Measurements from ENCODE around the gene SLC44A4. TPM values are rescaled to one million over a fixed set of nuclear protein-coding genes. Genes with fewer than 3 reads are reported as not detected.
A peak's percentile ranks its signal among the peaks of the same experiment; 100 is the strongest.

SLC44A4 gene
- total and polyA plus RNA-seq, 4 experiments from 2014 or later = 0.11 TPM; not detected in 3

- H3K4me1 ChIP-seq (ENCODE audit: insufficient read depth, low read length) = no peaks in the 10 kb centered on the region
- H3K27ac ChIP-seq (ENCODE audit: low read depth, low read length) = no peak overlapping the region
- peaks cover 40 to 59% of the 10 kb centered on the region in 2 donors for H3K36me3 Mint-ChIP-seq
- H3K9me3 ChIP-seq (ENCODE audit: control insufficient read depth in 1 of 2, low read length in 2 of 2) = no peaks in the 10 kb centered on the region
- peak overlapping the region in 2 of 7 donors; percentile 17 to 60 for H3K27ac Mint-ChIP-seq
- no peaks in the 10 kb centered on the region for H3K27me3 ChIP-seq (ENCODE audit: insufficient read depth, low read length)
- no peak overlapping the region for H3K4me3 Mint-ChIP-seq
- H3K9me3 Mint-ChIP-seq = peaks cover 0 to 2% (median 0%) of the 10 kb centered on the region in 8 donors
- intact Hi-C loops (cut with micrococcal nuclease) = no loop called here
- no peaks in the 10 kb centered on the region for H3K27me3 Mint-ChIP-seq
- H3K36me3 ChIP-seq (ENCODE audit: insufficient read depth, low read length) = peaks cover 51% of the 10 kb centered on the region
- peaks cover 0 to 4% (median 0%) of the 10 kb centered on the region in 4 donors for H3K4me1 Mint-ChIP-seq
- no peak for DNase-seq
- POLR2A ChIA-PET (ENCODE audit: partially characterized antibody) = no interaction called here
- CTCF ChIA-PET (ENCODE audit: partially characterized antibody) = no interaction called here
- H3K4me3 ChIP-seq (ENCODE audit: low read length in 2 of 2) = no peak overlapping the region
These were observed 2.5 kb upstream of the SLC44A4 start for GRCh38 chr6:31881136-31881859.

DNA sequence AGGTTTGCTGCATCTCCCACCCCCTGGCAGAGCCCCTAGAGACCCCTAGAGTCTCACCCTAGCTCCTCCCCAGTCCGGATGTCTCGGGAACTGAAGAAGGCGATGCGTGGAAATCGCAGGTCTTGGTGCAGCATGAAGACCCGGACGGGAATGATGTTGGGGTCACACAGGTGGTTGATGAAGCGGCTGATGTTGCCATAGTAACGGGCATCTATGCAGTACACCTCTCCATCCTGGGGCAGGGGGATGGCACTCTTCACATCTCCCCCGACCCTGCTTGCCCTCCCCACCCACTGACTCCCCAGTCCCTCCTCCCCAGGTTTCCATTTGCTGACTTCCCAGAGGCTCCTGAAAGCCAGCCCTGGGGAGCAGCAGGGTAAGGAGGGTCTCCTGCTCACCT is 1.8 kb upstream of the SLC44A4 start:
- no peak overlapping the region for H3K27ac Mint-ChIP-seq
- Histone ChIP-seq H3K4me1 (ENCODE audit: insufficient read depth, low read length) (no peaks in the 10 kb centered on the region), H3K4me3 (ENCODE audit: low read length in 2 of 2) (no peak overlapping the region), H3K27me3 (ENCODE audit: insufficient read depth, low read length) (no peaks in the 10 kb centered on the region), H3K36me3 (ENCODE audit: insufficient read depth, low read length) (peaks cover 51% of the 10 kb centered on the region), H3K27ac (ENCODE audit: low read depth, low read length) (no peak overlapping the region), H3K9me3 (ENCODE audit: control insufficient read depth in 1 of 2, low read length in 2 of 2) (no peaks in the 10 kb centered on the region)
- ChIA-PET CTCF (ENCODE audit: partially characterized antibody) (interaction anchor here (0.6 kb wide), 1 partner anchor 10 kb away, joined by 3 read pairs; no protein-coding TSS in a partner anchor), POLR2A (ENCODE audit: partially characterized antibody) (interaction anchor here (1.0 kb wide), 1 partner anchor 18 kb away, joined by 3 read pairs; the partner anchor contains the start of gene NEU1)
- no peak for DNase-seq
- peaks cover 34 to 52% of the 10 kb centered on the region in 2 donors for H3K36me3 Mint-ChIP-seq
- H3K27me3 Mint-ChIP-seq = no peaks in the 10 kb centered on the region
- H3K4me3 Mint-ChIP-seq = no peak overlapping the region
- peaks cover 0 to 4% (median under 1%) of the 10 kb centered on the region in 4 donors for H3K4me1 Mint-ChIP-seq
- intact Hi-C loops (cut with micrococcal nuclease) = no loop called here
- H3K9me3 Mint-ChIP-seq = peaks cover 0 to 2% (median 0%) of the 10 kb centered on the region in 8 donors

- DNase-seq = no peak
- peaks cover 28 to 47% of the 10 kb centered on the region in 2 donors for H3K36me3 Mint-ChIP-seq
These were observed 1.1 kb upstream of the SLC44A4 start for GRCh38 chr6:31879901-31880300.

DNA sequence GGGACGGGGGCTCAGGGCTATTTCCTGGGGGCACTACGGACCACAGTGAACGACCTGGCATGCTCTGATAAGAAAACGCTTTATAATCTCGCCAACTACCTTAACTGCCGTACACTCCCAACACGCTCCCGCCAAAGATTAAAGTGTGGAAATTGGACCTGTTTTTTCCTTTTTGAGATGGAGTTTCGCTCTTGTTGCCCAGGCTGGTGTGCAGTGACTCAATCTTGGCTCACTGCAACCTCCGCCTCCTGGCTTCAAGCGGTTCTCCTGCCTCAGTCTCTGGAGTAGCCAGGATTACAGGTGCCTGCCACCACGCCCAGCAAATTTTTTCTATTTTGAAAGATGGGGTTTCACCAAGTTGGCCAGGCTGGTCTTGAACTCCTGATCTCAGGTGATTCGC is 346 bp upstream of the SLC44A4 start:
- peaks cover 0 to 6% (median 2%) of the 10 kb centered on the region in 4 donors for H3K4me1 Mint-ChIP-seq

More at GRCh38 chr6:31879901-31880300, 1.1 kb upstream of the SLC44A4 start:
- H3K9me3 Mint-ChIP-seq = peaks cover 0 to 2% (median 0%) of the 10 kb centered on the region in 8 donors
- H3K27ac Mint-ChIP-seq = no peak overlapping the region
- Histone ChIP-seq H3K9me3 (ENCODE audit: control insufficient read depth in 1 of 2, low read length in 2 of 2) (no peaks in the 10 kb centered on the region), H3K27ac (ENCODE audit: low read depth, low read length) (no peak overlapping the region), H3K4me1 (ENCODE audit: insufficient read depth, low read length) (no peaks in the 10 kb centered on the region), H3K36me3 (ENCODE audit: insufficient read depth, low read length) (peaks cover 50% of the 10 kb centered on the region), H3K27me3 (ENCODE audit: insufficient read depth, low read length) (no peaks in the 10 kb centered on the region), H3K4me3 (ENCODE audit: low read length in 2 of 2) (no peak overlapping the region)
- intact Hi-C loops (cut with micrococcal nuclease) = no loop called here
- H3K27me3 Mint-ChIP-seq = no peaks in the 10 kb centered on the region
- no peak overlapping the region for H3K4me3 Mint-ChIP-seq
- H3K4me1 Mint-ChIP-seq = peaks cover 0 to 6% (median under 1%) of the 10 kb centered on the region in 4 donors
- POLR2A ChIA-PET (ENCODE audit: partially characterized antibody) = interaction anchor here (1.0 kb wide), 1 partner anchor 17 kb away, joined by 3 read pairs; the partner anchor contains the start of gene NEU1
- CTCF ChIA-PET (ENCODE audit: partially characterized antibody) = interaction anchor here (0.6 kb wide), 1 partner anchor 11 kb away, joined by 3 read pairs; no protein-coding TSS in a partner anchor

GRCh38 chr6:31878222-31878621 is 575 bp downstream of the SLC44A4 start:
- H3K4me3 Mint-ChIP-seq = no peak overlapping the region
- peaks cover 0 to 2% (median 0%) of the 10 kb centered on the region in 8 donors for H3K9me3 Mint-ChIP-seq
- H3K27me3 ChIP-seq (ENCODE audit: insufficient read depth, low read length) = no peaks in the 10 kb centered on the region

More for the DNA sequence above, 346 bp upstream of the SLC44A4 start:
- DNase-seq = no peak
- POLR2A ChIA-PET (ENCODE audit: partially characterized antibody) = no interaction called here
- H3K4me3 ChIP-seq (ENCODE audit: low read length in 2 of 2) = no peak overlapping the region
- H3K36me3 ChIP-seq (ENCODE audit: insufficient read depth, low read length) = peaks cover 44% of the 10 kb centered on the region
- no peak overlapping the region for H3K27ac Mint-ChIP-seq
- intact Hi-C loops (cut with micrococcal nuclease) = no loop called here
- H3K9me3 Mint-ChIP-seq = peaks cover 0 to 2% (median 0%) of the 10 kb centered on the region in 8 donors
- H3K27ac ChIP-seq (ENCODE audit: low read depth, low read length) = no peak overlapping the region
- no peak overlapping the region for H3K4me3 Mint-ChIP-seq
- CTCF ChIA-PET (ENCODE audit: partially characterized antibody) = no interaction called here
- no peaks in the 10 kb centered on the region for H3K9me3 ChIP-seq (ENCODE audit: control insufficient read depth in 1 of 2, low read length in 2 of 2)
- no peaks in the 10 kb centered on the region for H3K27me3 Mint-ChIP-seq
- peaks cover 28 to 43% of the 10 kb centered on the region in 2 donors for H3K36me3 Mint-ChIP-seq
- H3K4me1 ChIP-seq (ENCODE audit: insufficient read depth, low read length) = no peaks in the 10 kb centered on the region
- H3K27me3 ChIP-seq (ENCODE audit: insufficient read depth, low read length) = no peaks in the 10 kb centered on the region

GRCh38 chr6:31877651-31878161 is 1.1 kb downstream of the SLC44A4 start:
- CTCF ChIA-PET (ENCODE audit: partially characterized antibody) = interaction anchor here (0.7 kb wide), 1 partner anchor 10 kb away, joined by 3 read pairs; no protein-coding TSS in a partner anchor
- intact Hi-C loops (cut with micrococcal nuclease) = no loop called here

More at GRCh38 chr6:31878222-31878621, 575 bp downstream of the SLC44A4 start:
- Mint-ChIP-seq H3K27me3 (no peaks in the 10 kb centered on the region), H3K36me3 (peaks cover 28 to 35% of the 10 kb centered on the region in 2 donors), H3K27ac (peak overlapping the region in 1 of 7 donors; percentile 66), H3K4me1 (peaks cover 0 to 6% (median 2%) of the 10 kb centered on the region in 4 donors)
- intact Hi-C loops (cut with micrococcal nuclease) = no loop called here
- ChIA-PET POLR2A (ENCODE audit: partially characterized antibody) (no interaction called here), CTCF (ENCODE audit: partially characterized antibody) (interaction anchor here (0.7 kb wide), 1 partner anchor 9 kb away, joined by 3 read pairs; no protein-coding TSS in a partner anchor)
- H3K4me1 ChIP-seq (ENCODE audit: insufficient read depth, low read length) = no peaks in the 10 kb centered on the region
- no peak overlapping the region for H3K27ac ChIP-seq (ENCODE audit: low read depth, low read length)
- no peak overlapping the region for H3K4me3 ChIP-seq (ENCODE audit: low read length in 2 of 2)
- H3K36me3 ChIP-seq (ENCODE audit: insufficient read depth, low read length) = peaks cover 35% of the 10 kb centered on the region
- H3K9me3 ChIP-seq (ENCODE audit: control insufficient read depth in 1 of 2, low read length in 2 of 2) = no peaks in the 10 kb centered on the region
- no peak for DNase-seq

GRCh38 chr6:31877125-31877650 is 1.6 kb downstream of the SLC44A4 start:
- Histone ChIP-seq H3K36me3 (ENCODE audit: insufficient read depth, low read length) (peaks cover 25% of the 10 kb centered on the region), H3K4me3 (ENCODE audit: low read length in 2 of 2) (no peak overlapping the region), H3K27me3 (ENCODE audit: insufficient read depth, low read length) (no peaks in the 10 kb centered on the region), H3K4me1 (ENCODE audit: insufficient read depth, low read length) (no peaks in the 10 kb centered on the region), H3K27ac (ENCODE audit: low read depth, low read length) (no peak overlapping the region), H3K9me3 (ENCODE audit: control insufficient read depth in 1 of 2, low read length in 2 of 2) (no peaks in the 10 kb centered on the region)
- peak overlapping the region in 1 of 7 donors; percentile 36 for H3K27ac Mint-ChIP-seq
- no peaks in the 10 kb centered on the region for H3K27me3 Mint-ChIP-seq
- ChIA-PET CTCF (ENCODE audit: partially characterized antibody) (interaction anchor here (3.2 kb wide), 1 partner anchor 11 kb away, joined by 18 read pairs; no protein-coding TSS in a partner anchor), POLR2A (ENCODE audit: partially characterized antibody) (no interaction called here)
- H3K9me3 Mint-ChIP-seq = peaks cover 0 to 2% (median 0%) of the 10 kb centered on the region in 8 donors
- intact Hi-C loops (cut with micrococcal nuclease) = no loop called here
- no peak overlapping the region for H3K4me3 Mint-ChIP-seq
- no peak for DNase-seq
- peaks cover 0 to 6% (median 2%) of the 10 kb centered on the region in 4 donors for H3K4me1 Mint-ChIP-seq
- peaks cover 21 to 24% of the 10 kb centered on the region in 2 donors for H3K36me3 Mint-ChIP-seq

More at GRCh38 chr6:31877651-31878161, 1.1 kb downstream of the SLC44A4 start:
- no peak overlapping the region for H3K27ac Mint-ChIP-seq
- peaks cover 24 to 30% of the 10 kb centered on the region in 2 donors for H3K36me3 Mint-ChIP-seq
- no peaks in the 10 kb centered on the region for H3K27me3 Mint-ChIP-seq
- H3K36me3 ChIP-seq (ENCODE audit: insufficient read depth, low read length) = peaks cover 30% of the 10 kb centered on the region
- POLR2A ChIA-PET (ENCODE audit: partially characterized antibody) = no interaction called here
- peaks cover 0 to 2% (median 0%) of the 10 kb centered on the region in 8 donors for H3K9me3 Mint-ChIP-seq
- H3K4me3 ChIP-seq (ENCODE audit: low read length in 2 of 2) = no peak overlapping the region
- H3K4me3 Mint-ChIP-seq = no peak overlapping the region
- H3K9me3 ChIP-seq (ENCODE audit: control insufficient read depth in 1 of 2, low read length in 2 of 2) = no peaks in the 10 kb centered on the region
- H3K4me1 Mint-ChIP-seq = peaks cover 0 to 6% (median 2%) of the 10 kb centered on the region in 4 donors
- H3K27ac ChIP-seq (ENCODE audit: low read depth, low read length) = no peak overlapping the region
- H3K27me3 ChIP-seq (ENCODE audit: insufficient read depth, low read length) = no peaks in the 10 kb centered on the region
- H3K4me1 ChIP-seq (ENCODE audit: insufficient read depth, low read length) = no peaks in the 10 kb centered on the region
- no peak for DNase-seq
